ENCODE results near the gene RUNX1.

Gene RUNX1

DNA sequence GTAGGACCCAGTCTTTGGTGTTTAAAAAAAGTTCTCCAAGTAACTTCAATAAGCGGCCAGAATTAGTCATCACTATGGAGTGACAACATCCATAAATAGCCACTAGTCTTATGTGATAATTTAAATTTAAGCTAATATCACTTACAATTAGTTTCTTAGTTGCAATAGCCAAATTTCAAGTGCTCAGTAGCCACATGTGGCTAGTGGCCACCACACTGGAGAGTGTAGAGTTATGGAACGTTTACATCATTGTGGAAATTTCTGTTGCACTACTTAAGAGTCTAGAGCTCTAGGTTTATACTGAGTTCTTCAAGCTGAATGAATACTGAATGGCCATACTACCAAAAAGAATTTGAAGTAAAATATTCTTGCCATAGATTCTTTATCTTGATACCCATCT lies 121.1 kb downstream of the RUNX1 start:
- DNase-seq (ENCODE audit: low read depth): no peak
- TF ChIP-seq, protein P1, sequence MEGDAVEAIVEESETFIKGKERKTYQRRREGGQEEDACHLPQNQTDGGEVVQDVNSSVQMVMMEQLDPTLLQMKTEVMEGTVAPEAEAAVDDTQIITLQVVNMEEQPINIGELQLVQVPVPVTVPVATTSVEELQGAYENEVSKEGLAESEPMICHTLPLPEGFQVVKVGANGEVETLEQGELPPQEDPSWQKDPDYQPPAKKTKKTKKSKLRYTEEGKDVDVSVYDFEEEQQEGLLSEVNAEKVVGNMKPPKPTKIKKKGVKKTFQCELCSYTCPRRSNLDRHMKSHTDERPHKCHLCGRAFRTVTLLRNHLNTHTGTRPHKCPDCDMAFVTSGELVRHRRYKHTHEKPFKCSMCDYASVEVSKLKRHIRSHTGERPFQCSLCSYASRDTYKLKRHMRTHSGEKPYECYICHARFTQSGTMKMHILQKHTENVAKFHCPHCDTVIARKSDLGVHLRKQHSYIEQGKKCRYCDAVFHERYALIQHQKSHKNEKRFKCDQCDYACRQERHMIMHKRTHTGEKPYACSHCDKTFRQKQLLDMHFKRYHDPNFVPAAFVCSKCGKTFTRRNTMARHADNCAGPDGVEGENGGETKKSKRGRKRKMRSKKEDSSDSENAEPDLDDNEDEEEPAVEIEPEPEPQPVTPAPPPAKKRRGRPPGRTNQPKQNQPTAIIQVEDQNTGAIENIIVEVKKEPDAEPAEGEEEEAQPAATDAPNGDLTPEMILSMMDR (IDR thresholded peaks at IDR 0.05; ENCODE audit: low read depth, low read length, missing control alignments): no peak
- no peak overlapping the region for H3K4me3 ChIP-seq (ENCODE audit: low read depth, low read length)
- in situ Hi-C loops (cut with HindIII; ENCODE audit: low sequenced_read_pairs): no loop called here

DNA sequence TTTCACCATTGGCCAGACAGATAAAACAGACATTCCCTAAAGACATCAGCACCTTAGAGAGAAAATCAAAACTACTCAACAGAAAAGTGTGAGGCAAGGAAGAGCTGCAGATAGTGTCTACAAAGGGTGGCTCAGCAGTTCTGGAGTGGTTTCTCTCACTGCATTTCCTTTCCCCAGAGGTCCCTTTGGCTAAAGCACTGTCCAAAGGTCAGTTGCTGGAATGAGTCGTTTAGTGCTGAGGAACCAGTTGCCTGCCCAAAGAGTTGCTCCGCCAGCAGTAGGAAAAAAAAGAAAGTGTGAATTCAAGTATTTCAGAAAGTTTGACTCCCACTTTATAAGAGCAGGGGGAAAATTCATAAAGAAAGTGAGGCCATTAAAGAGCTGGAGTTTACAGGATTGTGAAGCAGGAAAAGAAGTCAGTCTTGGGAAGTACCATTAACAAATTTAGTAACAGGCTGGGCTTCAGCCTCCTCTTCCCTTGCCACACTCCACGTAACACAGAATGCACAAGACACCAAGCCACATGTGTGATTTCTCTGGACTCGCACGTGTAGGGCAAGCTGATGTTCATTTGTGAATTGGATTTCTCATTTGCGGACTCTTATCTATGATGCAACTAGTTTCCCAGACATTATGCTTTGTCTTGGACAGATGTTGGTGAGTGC lies 122.2 kb downstream of the RUNX1 start:
- H3K4me3 ChIP-seq (ENCODE audit: low read depth, low read length): no peak overlapping the region
- in situ Hi-C loops (cut with HindIII; ENCODE audit: low sequenced_read_pairs): no loop called here
- no peak for DNase-seq (ENCODE audit: low read depth)
- TF ChIP-seq, protein P1 (IDR thresholded peaks at IDR 0.05; ENCODE audit: low read depth, low read length, missing control alignments): no peak

DNA sequence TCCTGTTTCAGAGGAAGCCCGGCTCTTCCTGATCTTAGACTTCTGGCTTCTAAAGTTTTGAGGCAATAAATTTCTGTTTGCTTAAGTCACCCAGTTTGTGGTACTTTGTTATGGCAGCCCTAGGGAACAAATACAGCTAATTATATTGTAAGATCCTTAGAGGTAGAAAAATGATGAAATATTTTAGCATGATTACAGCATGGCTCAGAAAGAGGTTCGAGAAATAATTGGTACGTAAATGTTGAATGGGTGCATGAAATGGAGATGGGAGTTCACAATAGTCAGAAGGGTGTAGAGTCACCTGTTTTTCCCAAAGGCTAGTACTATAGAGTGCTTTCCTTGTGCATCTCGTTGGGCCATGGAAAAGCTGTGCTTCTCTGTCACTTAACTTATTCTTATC lies 123.5 kb downstream of the RUNX1 start:
- in situ Hi-C loops (cut with HindIII; ENCODE audit: low sequenced_read_pairs): no loop called here
- no peak overlapping the region for H3K4me3 ChIP-seq (ENCODE audit: low read depth, low read length)
- DNase-seq (ENCODE audit: low read depth): no peak
- TF ChIP-seq, protein P1 (IDR thresholded peaks at IDR 0.05; ENCODE audit: low read depth, low read length, missing control alignments): no peak

DNA sequence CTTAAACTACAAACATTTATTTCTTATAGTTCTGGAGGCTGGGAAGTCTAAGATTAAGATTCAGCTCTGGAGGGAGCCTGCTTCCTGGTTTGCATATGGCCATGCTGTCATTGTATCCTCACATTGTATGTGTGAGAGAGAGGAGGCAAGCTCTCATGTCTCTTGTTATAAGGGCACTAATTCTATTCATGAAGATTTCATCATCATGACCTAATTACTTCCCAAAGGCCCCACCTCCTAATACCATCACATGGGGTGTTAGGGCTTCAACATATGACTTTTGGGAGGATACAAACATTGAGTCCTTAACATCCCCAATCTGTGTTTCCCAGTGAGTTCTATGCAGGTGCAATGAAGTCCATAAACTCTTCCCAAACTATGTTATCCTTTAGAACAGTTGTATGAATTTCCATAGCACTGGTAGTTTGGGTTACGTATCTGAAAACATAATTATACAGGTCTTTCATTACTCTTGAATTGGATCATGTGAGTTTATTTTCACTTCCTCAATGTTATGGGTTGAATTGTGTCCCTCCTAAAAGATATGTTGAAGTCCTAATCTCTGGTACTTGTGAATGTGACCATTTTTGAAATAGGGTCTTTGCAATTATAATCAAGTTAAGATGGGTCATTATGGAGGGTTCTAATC lies 124.2 kb downstream of the RUNX1 start:
- DNase-seq (ENCODE audit: low read depth): no peak
- no peak overlapping the region for H3K4me3 ChIP-seq (ENCODE audit: low read depth, low read length)
- in situ Hi-C loops (cut with HindIII; ENCODE audit: low sequenced_read_pairs): no loop called here
- TF ChIP-seq, protein P1 (IDR thresholded peaks at IDR 0.05; ENCODE audit: low read depth, low read length, missing control alignments): no peak

DNA sequence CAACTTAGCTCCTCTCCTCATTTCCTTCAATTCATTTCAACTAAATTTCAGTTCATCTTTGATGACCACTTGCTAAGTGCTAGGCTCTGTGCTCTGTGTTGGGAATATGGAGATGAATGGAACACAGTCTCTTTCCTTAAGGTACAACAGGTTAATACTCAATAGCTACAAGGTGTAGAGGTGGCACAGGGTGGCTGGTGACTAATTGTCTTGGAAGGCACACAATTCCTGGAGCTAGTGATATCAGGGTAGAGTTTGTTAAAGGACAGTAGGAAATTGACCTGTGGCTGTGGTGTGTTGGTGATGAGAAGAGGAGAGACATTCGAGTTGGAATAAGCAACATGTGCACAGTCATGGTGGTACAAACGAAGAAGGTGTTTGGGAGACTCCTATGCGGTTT lies 124.9 kb downstream of the RUNX1 start:
- DNase-seq (ENCODE audit: low read depth): no peak
- H3K4me3 ChIP-seq (ENCODE audit: low read depth, low read length): no peak overlapping the region
- TF ChIP-seq, protein P1 (IDR thresholded peaks at IDR 0.05; ENCODE audit: low read depth, low read length, missing control alignments): no peak
- in situ Hi-C loops (cut with HindIII; ENCODE audit: low sequenced_read_pairs): no loop called here

DNA sequence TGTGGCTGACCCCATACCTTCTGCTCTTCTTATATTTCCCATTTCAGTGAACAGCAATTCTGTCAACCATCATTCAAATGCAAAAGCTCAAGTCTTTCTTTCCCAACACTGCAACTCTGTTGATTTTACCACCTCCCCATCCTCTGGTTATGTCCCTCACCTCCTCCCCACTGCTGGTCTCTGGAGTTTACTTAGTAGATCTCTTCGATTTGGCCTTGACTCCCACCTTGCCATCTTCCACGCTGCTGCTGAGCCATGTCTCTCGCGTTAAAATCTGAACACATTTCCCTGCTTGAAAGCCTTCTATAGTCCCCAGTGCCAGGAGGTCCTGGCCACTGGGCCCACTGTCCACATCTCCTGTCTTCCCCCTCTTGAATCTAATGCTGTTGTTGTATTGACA lies 125.5 kb downstream of the RUNX1 start:
- in situ Hi-C loops (cut with HindIII; ENCODE audit: low sequenced_read_pairs): no loop called here
- TF ChIP-seq, protein P1 (IDR thresholded peaks at IDR 0.05; ENCODE audit: low read depth, low read length, missing control alignments): no peak
- DNase-seq (ENCODE audit: low read depth): no peak
- H3K4me3 ChIP-seq (ENCODE audit: low read depth, low read length): no peak overlapping the region
